HepG2 (cell line): ENCODE data around the gene MIPEP. TPM values are rescaled to one million over a fixed set of nuclear protein-coding genes. Genes with fewer than 3 reads are reported as not detected.

Source experiments
- ATAC-seq: fragments of 200-7000 bp; cut with Tn5 transposase; 3 replicates; pipeline ENCODE4 v1.9.1; 2020; ENCODE audit warnings: mild to moderate bottlenecking, moderate library complexity
- BruUV-seq: library from RNA; stranded (reverse); fragments of 400-500 nt; replicated peaks from 2 replicates; lab custom pipeline; 2021; lab: Mats Ljungman, UMichigan
- CTCF ChIA-PET: fragments of 300-600 bp; formaldehyde crosslinking; extraction: SDS; loops from one replicate; lab custom pipeline; 2021; ENCODE audit warnings: low total read pairs, inconsistent platforms, low intra/inter-chr PET ratio; lab: Yijun Ruan, JAX
- POLR2A ChIA-PET: fragments of 350-600 bp; sonication (Branson Sonifier 250); formaldehyde crosslinking; loops from one replicate; lab custom pipeline; 2020; ENCODE audit warnings: antibody characterized with exemption, inconsistent platforms; lab: Yijun Ruan, JAX
- DNase-seq: peaks from one replicate; pipeline ENCODE4 v3.0.0-alpha.2; 2015; ENCODE audit warnings: low spot score
- FAIRE-seq: peaks from 3 replicates; lab custom pipeline; 2011; peaks lifted over from hg19 to GRCh38; lab: Jason Lieb, UNC
- H2AFZ ChIP-seq: one replicate; pipeline ENCODE4 v1.6.1; 2011; ENCODE audit warnings: low read length, inconsistent platforms
- H3K27ac ChIP-seq: fragments of 300-600 bp; 3 replicates; pipeline ENCODE4 v1.8.0; 2011; ENCODE audit warnings: mixed run types, mild to moderate bottlenecking, mixed read lengths, low read length, inconsistent platforms; ENCODE audit not compliant: insufficient read depth; ENCODE audit errors: extremely low read length
- H3K27me3 ChIP-seq, 2 experiments: fragments of 200-600 bp in 1 of 2; 2 replicates in 1 of 2; 3 replicates in 1 of 2; pipeline versions ENCODE4 v1.6.0 to v1.8.0; 2011; ENCODE audit warnings: low read length in 2 of 2, mild to moderate bottlenecking in 2 of 2, moderate library complexity in 2 of 2, inconsistent platforms in 1 of 2; ENCODE audit not compliant: insufficient read depth in 2 of 2, control insufficient read depth in 1 of 2
- H3K36me3 ChIP-seq, 2 experiments: fragments of 200-600 bp in 1 of 2; replicated peaks in 1 of 2; 2 replicates in 1 of 2; 3 replicates in 1 of 2; pipeline versions ENCODE4 v1.5.1 to v1.8.0; 2011; ENCODE audit warnings: low read length in 2 of 2, inconsistent platforms in 1 of 2; ENCODE audit not compliant: insufficient read depth in 2 of 2, control insufficient read depth in 1 of 2
- H3K4me1 ChIP-seq: 2 replicates; pipeline ENCODE4 v1.5.1; 2012; ENCODE audit warnings: low read length, inconsistent platforms; ENCODE audit not compliant: insufficient read depth
- H3K4me2 ChIP-seq: 2 replicates; pipeline ENCODE4 v1.6.0; 2011; ENCODE audit warnings: low read depth, low read length, inconsistent platforms
- H3K4me3 ChIP-seq, 3 experiments: fragments of 200-600 bp in 1 of 3; sonication (generic), shearing (Covaris generic) in 1 of 3; replicated peaks in 1 of 3; 2 replicates each; pipeline ENCODE4 v1.5.1; 2011 to 2016; ENCODE audit warnings: low read length in 3 of 3, inconsistent platforms in 2 of 3, low read depth in 2 of 3, mild to moderate bottlenecking in 2 of 3, control low read depth in 1 of 3, mixed read lengths in 1 of 3; ENCODE audit not compliant: insufficient read depth in 1 of 3
- H3K79me2 ChIP-seq: one replicate; pipeline ENCODE4 v1.6.1; 2011; ENCODE audit warnings: low read length, inconsistent platforms; ENCODE audit not compliant: insufficient read depth
- H3K9ac ChIP-seq: 2 replicates; pipeline ENCODE4 v1.6.0; 2011; ENCODE audit warnings: mild to moderate bottlenecking, low read depth, low read length, inconsistent platforms; ENCODE audit not compliant: insufficient read depth
- H3K9me3 ChIP-seq: 2 replicates; pipeline ENCODE4 v1.5.1; 2012; ENCODE audit warnings: mild to moderate bottlenecking, low read length
- H4K20me1 ChIP-seq: 2 replicates; pipeline ENCODE4 v1.6.0; 2011; ENCODE audit warnings: inconsistent platforms, mild to moderate bottlenecking, low read length, moderate library complexity; ENCODE audit not compliant: insufficient read depth
- HDAC6 ChIP-seq: fragments of 200-600 bp; sonication (generic); IDR thresholded peaks from 2 replicates; pipeline ENCODE4 v1.7.0; 2017; ENCODE audit warnings: mild to moderate bottlenecking, antibody characterized with exemption, low read length, low read depth
- SMC3 ChIP-seq: IDR thresholded peaks from 2 replicates; pipeline ENCODE4 v1.6.1; 2011; ENCODE audit warnings: low read length, improper control_type of control experiment
- TGIF2 ChIP-seq: IDR thresholded peaks from 2 replicates; pipeline ENCODE4 v1.6.1; 2016; ENCODE audit warnings: control low read depth, missing compliant biosample characterization
- XBP1 ChIP-seq: sonication (generic); formaldehyde crosslinking; IDR thresholded peaks from 2 replicates; pipeline ENCODE4 v1.5.0; 2020; ENCODE audit warnings: missing genetic modification reagents
- ZBTB4 ChIP-seq: sonication (generic); formaldehyde crosslinking; IDR thresholded peaks from 2 replicates; pipeline ENCODE4 v1.4.0; 2020; ENCODE audit warnings: missing genetic modification reagents, mild to moderate bottlenecking, borderline replicate concordance
- ZFP36L2 ChIP-seq: sonication (generic); formaldehyde crosslinking; IDR thresholded peaks from 2 replicates; pipeline ENCODE4 v1.4.0; 2020; ENCODE audit warnings: missing genetic modification reagents
- ZNF598 ChIP-seq: sonication (generic); formaldehyde crosslinking; IDR thresholded peaks from 2 replicates; pipeline ENCODE4 v1.5.1; 2020; ENCODE audit warnings: mild to moderate bottlenecking, missing genetic modification reagents, borderline replicate concordance
- WGBS: methylation state at CpG from one replicate; pipeline ENCODE4 v1.1.6; 2017; ENCODE audit warnings: low lambda C conversion rate; 5-methylcytosine and 5-hydroxymethylcytosine counted together
- in situ Hi-C: cut with HindIII; loops from 2 replicates; pipeline ENCODE4 v1.10.0; 2017; ENCODE audit warnings: low pct_unique_long_range_greater_than_20kb; ENCODE audit not compliant: extremely low pct_ligation_motif_present
- intact Hi-C: fragments of 100-400 bp; cut with micrococcal nuclease; formaldehyde crosslinking; loops from one replicate; pipeline ENCODE4 v1.10.0; 2022; ENCODE audit not compliant: unreplicated experiment
- polyA plus RNA-seq, 8 experiments: library from polyadenylated mRNA; depleted of rRNA in 3 of 8; stranded (reverse) in 7 of 8; unstranded in 1 of 8; fragments of >200 nt; fragmentation: Illumina TruSeq in 4 of 8; extraction: Trizol in 4 of 8; gene quantifications; 2 replicates each; pipeline versions ENCODE4 v1.2.1 to v1.2.3, GENCODE V29; 2011 to 2016; ENCODE audit warnings: low read depth in 4 of 8, missing spikeins in 1 of 8, mixed read lengths in 1 of 8; ENCODE audit not compliant: insufficient read depth in 1 of 8
- total RNA-seq, 5 experiments: library from RNA; depleted of rRNA; stranded (reverse); fragments of >200 nt; fragmentation: Illumina TruSeq; extraction: Trizol; gene quantifications; 2 replicates each; pipeline ENCODE4 v1.2.3, GENCODE V29; 2016; ENCODE audit warnings: low read depth in 1 of 5
- TF ChIP-seq, protein P1 (sequence below): sonication (generic); formaldehyde crosslinking; IDR thresholded peaks from 2 replicates; pipeline ENCODE4 v1.4.0; 2020; ENCODE audit warnings: mild to moderate bottlenecking, missing genetic modification reagents

Gene MIPEP
- total and polyA plus RNA-seq, 2 of the 13 experiments (the other 11 are each of a cell fraction or from before 2014, with no cell fraction given), result 9.3 to 24.1 TPM

DNA sequence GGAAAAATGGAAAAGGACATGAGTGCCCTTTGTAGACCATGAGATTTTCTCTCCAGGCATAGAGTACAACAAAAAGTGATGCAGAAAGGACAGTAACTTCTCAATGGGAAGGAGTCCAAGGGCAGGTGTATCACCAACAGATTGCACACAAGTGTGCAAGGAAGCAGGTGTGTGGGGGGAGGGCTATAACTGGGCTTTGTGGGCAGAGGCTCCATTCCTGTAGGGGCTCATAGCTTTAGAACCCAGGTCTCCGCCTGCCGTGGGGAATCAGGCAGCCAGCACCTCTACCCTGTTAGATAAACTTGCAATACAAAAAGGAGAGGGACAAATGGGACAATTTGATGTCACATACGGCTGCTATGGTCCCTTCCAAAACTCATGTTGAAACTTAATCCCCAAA, 119.8 kb downstream of the MIPEP start:
- intact Hi-C loops, result no loop called here

More for the DNA sequence above, 119.8 kb downstream of the MIPEP start:
- in situ Hi-C loops, result no loop called here
- ChIA-PET CTCF (no interaction called here), POLR2A (no interaction called here)
- no peaks in the 10 kb centered on the region for H4K20me1 ChIP-seq
- H3K9ac ChIP-seq, result no peak overlapping the region
- TF ChIP-seq TGIF2 (no peak), ZNF598 (CRISPR knock-in tag) (no peak), XBP1 (CRISPR knock-in tag) (no peak), ZFP36L2 (CRISPR knock-in tag) (no peak), ZBTB4 (CRISPR knock-in tag) (no peak), HDAC6 (no peak), SMC3 (no peak)
- TF ChIP-seq, protein P1, sequence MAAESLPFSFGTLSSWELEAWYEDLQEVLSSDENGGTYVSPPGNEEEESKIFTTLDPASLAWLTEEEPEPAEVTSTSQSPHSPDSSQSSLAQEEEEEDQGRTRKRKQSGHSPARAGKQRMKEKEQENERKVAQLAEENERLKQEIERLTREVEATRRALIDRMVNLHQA (CRISPR knock-in tag), result no peak
- H3K36me3 ChIP-seq, result no peaks in the 10 kb centered on the region
- H2AFZ ChIP-seq, result no peak overlapping the region
- no peaks in the 10 kb centered on the region for H3K27me3 ChIP-seq
- no peaks in the 10 kb centered on the region for H3K9me3 ChIP-seq
- no peak for ATAC-seq
- no peak for FAIRE-seq
- DNase-seq, result no peak
- 97% methylated on average over 3 of the region's 3 CpGs for WGBS
- no TSS peak for BruUV-seq
- H3K4me3 ChIP-seq, result no peak overlapping the region
- H3K27ac ChIP-seq, result no peak overlapping the region
- H3K4me2 ChIP-seq, result no peak overlapping the region
- no peaks in the 10 kb centered on the region for H3K79me2 ChIP-seq
- H3K4me1 ChIP-seq, result no peaks in the 10 kb centered on the region
